Panc1 (cell line): ENCODE data around the gene ZNF579.

ENCODE experiments used
- POLR2AphosphoS5 ChIP-seq: IDR thresholded peaks from 2 replicates; pipeline ENCODE4 v1.6.1; 2012; ENCODE audit warnings: mild to moderate bottlenecking, low read depth, low read length, moderate library complexity
- REST ChIP-seq, 2 experiments: IDR thresholded peaks; 2 replicates each; pipeline ENCODE4 v1.6.1; 2011 to 2012; ENCODE audit warnings: low read depth in 2 of 2, control low read depth in 1 of 2, low read length in 1 of 2, mild to moderate bottlenecking in 1 of 2, moderate library complexity in 1 of 2; ENCODE audit not compliant: insufficient read depth in 1 of 2
- TCF7L2 ChIP-seq: IDR thresholded peaks from 2 replicates; pipeline ENCODE4 v1.6.1; 2011; ENCODE audit warnings: mild to moderate bottlenecking, low read depth, low read length, inconsistent platforms
- TF ChIP-seq, protein P1 (sequence below): fragments of 450-650 bp; IDR thresholded peaks from 2 replicates; pipeline ENCODE4 v1.5.1; 2017; ENCODE audit warnings: mild to moderate bottlenecking

GRCh38 chr19:55592391-55593090, 11.9 kb upstream of the ZNF579 start:
- TF ChIP-seq, protein P1, sequence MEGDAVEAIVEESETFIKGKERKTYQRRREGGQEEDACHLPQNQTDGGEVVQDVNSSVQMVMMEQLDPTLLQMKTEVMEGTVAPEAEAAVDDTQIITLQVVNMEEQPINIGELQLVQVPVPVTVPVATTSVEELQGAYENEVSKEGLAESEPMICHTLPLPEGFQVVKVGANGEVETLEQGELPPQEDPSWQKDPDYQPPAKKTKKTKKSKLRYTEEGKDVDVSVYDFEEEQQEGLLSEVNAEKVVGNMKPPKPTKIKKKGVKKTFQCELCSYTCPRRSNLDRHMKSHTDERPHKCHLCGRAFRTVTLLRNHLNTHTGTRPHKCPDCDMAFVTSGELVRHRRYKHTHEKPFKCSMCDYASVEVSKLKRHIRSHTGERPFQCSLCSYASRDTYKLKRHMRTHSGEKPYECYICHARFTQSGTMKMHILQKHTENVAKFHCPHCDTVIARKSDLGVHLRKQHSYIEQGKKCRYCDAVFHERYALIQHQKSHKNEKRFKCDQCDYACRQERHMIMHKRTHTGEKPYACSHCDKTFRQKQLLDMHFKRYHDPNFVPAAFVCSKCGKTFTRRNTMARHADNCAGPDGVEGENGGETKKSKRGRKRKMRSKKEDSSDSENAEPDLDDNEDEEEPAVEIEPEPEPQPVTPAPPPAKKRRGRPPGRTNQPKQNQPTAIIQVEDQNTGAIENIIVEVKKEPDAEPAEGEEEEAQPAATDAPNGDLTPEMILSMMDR, result no peak
- no peak for TF ChIP-seq POLR2AphosphoS5
- TF ChIP-seq REST (IDR thresholded peaks at IDR 0.05; ENCODE audit: insufficient read depth in 1 of 2, low read depth in 2 of 2, low read length in 1 of 2), result no peak
- no peak for TF ChIP-seq TCF7L2
